Stimulated activated naive B cell treated with anti-CD40 and anti-IgM and Interleukin-4, amounts not matched to agents 10 μg/mL and 1 μg/mL and 100 μg/mL, for 72 hours (primary cell): ENCODE results near the gene NDE1.

Experiments used
- ATAC-seq, 2 donors: fragments of 150-1000 bp; cut with Tn5 transposase; replicated peaks; 2 replicates each; pipeline ENCODE4 v1.10.0; 2021; ENCODE audit warnings: moderate library complexity in 1 of 2
- DNase-seq: peaks from one replicate; pipeline ENCODE4 v3.0.0; 2021
- H3K27ac Mint-ChIP-seq: one replicate; pipeline ENCODE4 v1.8.0; 2022; ENCODE audit warnings: mild to moderate bottlenecking, mixed read lengths
- H3K27me3 Mint-ChIP-seq, 2 donors: one replicate each; pipeline ENCODE4 v1.8.0; 2022; ENCODE audit warnings: mixed read lengths in 2 of 2
- H3K36me3 Mint-ChIP-seq, 2 donors: one replicate each; pipeline ENCODE4 v1.8.0; 2022; ENCODE audit warnings: mixed read lengths in 2 of 2, mild to moderate bottlenecking in 1 of 2
- H3K4me1 Mint-ChIP-seq, 2 donors: one replicate each; pipeline ENCODE4 v1.8.0; 2022; ENCODE audit warnings: mixed read lengths in 2 of 2, mild to moderate bottlenecking in 1 of 2
- H3K4me3 Mint-ChIP-seq, 2 donors: one replicate each; pipeline ENCODE4 v1.8.0; 2022; ENCODE audit warnings: mild to moderate bottlenecking in 2 of 2, mixed read lengths in 2 of 2, moderate library complexity in 1 of 2
- H3K9me3 Mint-ChIP-seq, 2 donors: one replicate each; pipeline ENCODE4 v1.8.0; 2022; ENCODE audit warnings: mixed read lengths in 2 of 2, mild to moderate bottlenecking in 1 of 2

NDE1 gene

GRCh38 chr16:15736529-15736928 lies 86.5 kb downstream of the NDE1 start:
- DNase-seq, result no peak
- no peaks in the 10 kb centered on the region for H3K27me3 Mint-ChIP-seq
- peaks cover 22 to 50% of the 10 kb centered on the region in 2 donors for H3K36me3 Mint-ChIP-seq
- peaks cover 0 to 2% of the 10 kb centered on the region in 2 donors for H3K4me1 Mint-ChIP-seq
- no peaks in the 10 kb centered on the region for H3K9me3 Mint-ChIP-seq
- ATAC-seq, result no peak
- no peak overlapping the region for H3K4me3 Mint-ChIP-seq
- no peak overlapping the region for H3K27ac Mint-ChIP-seq

- peaks cover 0 to 2% of the 10 kb centered on the region in 2 donors for H3K9me3 Mint-ChIP-seq
- peaks cover 26 to 55% of the 10 kb centered on the region in 2 donors for H3K36me3 Mint-ChIP-seq
- DNase-seq, result no peak
- ATAC-seq, result no peak
- H3K27me3 Mint-ChIP-seq, result no peaks in the 10 kb centered on the region
- H3K27ac Mint-ChIP-seq, result no peak overlapping the region
- peaks cover 0 to 2% of the 10 kb centered on the region in 2 donors for H3K4me1 Mint-ChIP-seq
- no peak overlapping the region for H3K4me3 Mint-ChIP-seq
Observed at GRCh38 chr16:15737140-15737644, 87.1 kb downstream of the NDE1 start.

- Mint-ChIP-seq H3K27me3 (no peaks in the 10 kb centered on the region), H3K27ac (no peak overlapping the region), H3K9me3 (peaks cover 0 to 2% of the 10 kb centered on the region in 2 donors), H3K4me1 (peaks cover 0 to 2% of the 10 kb centered on the region in 2 donors), H3K4me3 (no peak overlapping the region), H3K36me3 (peaks cover 31 to 42% of the 10 kb centered on the region in 2 donors)
- ATAC-seq (no peak), DNase-seq (no peak)
Observed at GRCh38 chr16:15739464-15739863, 89.4 kb downstream of the NDE1 start.

GRCh38 chr16:15739950-15740349 lies 89.9 kb downstream of the NDE1 start:
- H3K9me3 Mint-ChIP-seq, result peaks cover 0 to 2% of the 10 kb centered on the region in 2 donors
- peaks cover 31 to 38% of the 10 kb centered on the region in 2 donors for H3K36me3 Mint-ChIP-seq
- H3K27ac Mint-ChIP-seq, result no peak overlapping the region
- H3K4me1 Mint-ChIP-seq, result peaks cover 0 to 2% of the 10 kb centered on the region in 2 donors
- no peak for ATAC-seq
- DNase-seq, result no peak
- H3K27me3 Mint-ChIP-seq, result no peaks in the 10 kb centered on the region
- no peak overlapping the region for H3K4me3 Mint-ChIP-seq

- Mint-ChIP-seq H3K27me3 (no peaks in the 10 kb centered on the region), H3K27ac (no peak overlapping the region), H3K9me3 (peaks cover 0 to 2% of the 10 kb centered on the region in 2 donors), H3K4me3 (no peak overlapping the region), H3K36me3 (peaks cover 24 to 34% of the 10 kb centered on the region in 2 donors), H3K4me1 (peaks cover 0 to 3% of the 10 kb centered on the region in 2 donors)
- no peak for DNase-seq
- ATAC-seq, result no peak
Observed at GRCh38 chr16:15741207-15741871, 91.3 kb downstream of the NDE1 start.

- Mint-ChIP-seq H3K36me3 (peaks cover 21 to 28% of the 10 kb centered on the region in 2 donors), H3K4me3 (no peak overlapping the region), H3K27me3 (no peaks in the 10 kb centered on the region), H3K4me1 (peaks cover 0 to 3% of the 10 kb centered on the region in 2 donors), H3K27ac (no peak overlapping the region), H3K9me3 (peaks cover 0 to 2% of the 10 kb centered on the region in 2 donors)
- ATAC-seq, result no peak
- no peak for DNase-seq
Observed at GRCh38 chr16:15742716-15743115, 92.7 kb downstream of the NDE1 start.

GRCh38 chr16:15743657-15744056 lies 93.6 kb downstream of the NDE1 start:
- H3K27ac Mint-ChIP-seq, result no peak overlapping the region
- peaks cover 25 to 32% of the 10 kb centered on the region in 2 donors for H3K36me3 Mint-ChIP-seq
- no peak overlapping the region for H3K4me3 Mint-ChIP-seq
- H3K9me3 Mint-ChIP-seq, result peaks cover 0 to 2% of the 10 kb centered on the region in 2 donors
- peaks cover 0 to 3% of the 10 kb centered on the region in 2 donors for H3K4me1 Mint-ChIP-seq
- no peaks in the 10 kb centered on the region for H3K27me3 Mint-ChIP-seq
- no peak for DNase-seq
- no peak for ATAC-seq

- H3K4me1 Mint-ChIP-seq, result peaks cover 0 to 1% of the 10 kb centered on the region in 2 donors
- H3K27ac Mint-ChIP-seq, result no peak overlapping the region
- H3K9me3 Mint-ChIP-seq, result peaks cover 0 to 2% of the 10 kb centered on the region in 2 donors
- no peak overlapping the region for H3K4me3 Mint-ChIP-seq
- DNase-seq (no peak), ATAC-seq (no peak)
- peaks cover 19 to 21% of the 10 kb centered on the region in 2 donors for H3K36me3 Mint-ChIP-seq
- no peaks in the 10 kb centered on the region for H3K27me3 Mint-ChIP-seq
Observed at GRCh38 chr16:15746332-15746731, 96.3 kb downstream of the NDE1 start.

- Mint-ChIP-seq H3K9me3 (no peaks in the 10 kb centered on the region), H3K27me3 (no peaks in the 10 kb centered on the region), H3K36me3 (peaks cover 13 to 15% of the 10 kb centered on the region in 2 donors), H3K4me3 (no peak overlapping the region), H3K4me1 (peaks cover 0 to 1% of the 10 kb centered on the region in 2 donors), H3K27ac (no peak overlapping the region)
- ATAC-seq, result no peak
- no peak for DNase-seq
Observed at GRCh38 chr16:15747937-15748336, 97.9 kb downstream of the NDE1 start.

GRCh38 chr16:15748654-15749053 lies 98.6 kb downstream of the NDE1 start:
- Mint-ChIP-seq H3K36me3 (peaks cover 12 to 13% of the 10 kb centered on the region in 2 donors), H3K4me3 (no peak overlapping the region), H3K9me3 (no peaks in the 10 kb centered on the region), H3K27ac (no peak overlapping the region), H3K27me3 (no peaks in the 10 kb centered on the region), H3K4me1 (peaks cover 0 to 1% of the 10 kb centered on the region in 2 donors)
- ATAC-seq (no peak), DNase-seq (no peak)

GRCh38 chr16:15749371-15749770 lies 99.3 kb downstream of the NDE1 start:
- no peaks in the 10 kb centered on the region for H3K27me3 Mint-ChIP-seq
- H3K27ac Mint-ChIP-seq, result no peak overlapping the region
- no peak overlapping the region for H3K4me3 Mint-ChIP-seq
- ATAC-seq, result no peak
- DNase-seq, result no peak
- peaks cover 9 to 13% of the 10 kb centered on the region in 2 donors for H3K36me3 Mint-ChIP-seq
- H3K4me1 Mint-ChIP-seq, result peaks cover 0 to 1% of the 10 kb centered on the region in 2 donors
- no peaks in the 10 kb centered on the region for H3K9me3 Mint-ChIP-seq

- Mint-ChIP-seq H3K9me3 (no peaks in the 10 kb centered on the region), H3K27ac (no peak overlapping the region)
Observed at GRCh38 chr16:15749985-15750384, 99.9 kb downstream of the NDE1 start.

GRCh38 chr16:15751940-15752339 lies 101.9 kb downstream of the NDE1 start:
- H3K27me3 Mint-ChIP-seq, result peaks cover 4 to 7% of the 10 kb centered on the region in 2 donors
- H3K36me3 Mint-ChIP-seq, result peaks cover 9 to 13% of the 10 kb centered on the region in 2 donors
- H3K4me3 Mint-ChIP-seq, result no peak overlapping the region
- H3K4me1 Mint-ChIP-seq, result peaks cover 0 to 4% of the 10 kb centered on the region in 2 donors
- DNase-seq (no peak), ATAC-seq (no peak)
- H3K9me3 Mint-ChIP-seq, result no peaks in the 10 kb centered on the region
- H3K27ac Mint-ChIP-seq, result no peak overlapping the region

More at GRCh38 chr16:15749985-15750384, 99.9 kb downstream of the NDE1 start:
- no peak for ATAC-seq
- DNase-seq, result no peak
- H3K4me1 Mint-ChIP-seq, result peaks cover 0 to 1% of the 10 kb centered on the region in 2 donors
- peaks cover 9 to 13% of the 10 kb centered on the region in 2 donors for H3K36me3 Mint-ChIP-seq
- no peaks in the 10 kb centered on the region for H3K27me3 Mint-ChIP-seq
- no peak overlapping the region for H3K4me3 Mint-ChIP-seq

GRCh38 chr16:15752717-15753488 lies 102.9 kb downstream of the NDE1 start:
- peaks cover 0 to 4% of the 10 kb centered on the region in 2 donors for H3K4me1 Mint-ChIP-seq
- no peak for DNase-seq
- H3K27ac Mint-ChIP-seq, result no peak overlapping the region
- peaks cover 7 to 13% of the 10 kb centered on the region in 2 donors for H3K36me3 Mint-ChIP-seq
- H3K9me3 Mint-ChIP-seq, result no peaks in the 10 kb centered on the region
- no peak for ATAC-seq
- no peak overlapping the region for H3K4me3 Mint-ChIP-seq
- peaks cover 4 to 12% of the 10 kb centered on the region in 2 donors for H3K27me3 Mint-ChIP-seq
